ENCODE measurements around the gene SLC2A4RG.

GRCh38 chr20:63690003-63690897 is 49.3 kb upstream of the SLC2A4RG start:
- no peak for TF ChIP-seq POLR2A (IDR thresholded peaks at IDR 0.05; ENCODE audit: low read depth)
- no peak for TF ChIP-seq CTCF (IDR thresholded peaks at IDR 0.05)
- peak in 1 of 2 donors; percentile 7 for TF ChIP-seq POLR2AphosphoS5 (IDR thresholded peaks at IDR 0.05)
